Endothelial cell of umbilical vein (primary cell): Measurements from ENCODE around the gene MAPKBP1. TPM values are rescaled to one million over a fixed set of nuclear protein-coding genes. Genes with fewer than 3 reads are reported as not detected.

Source experiments
- BruUV-seq: library from RNA; stranded (reverse); fragments of 400-500 nt; replicated peaks from 2 replicates; lab custom pipeline; 2021; lab: Mats Ljungman, UMichigan
- CTCF ChIA-PET: fragments of 300-600, 350-600 bp; sonication (Branson Sonifier 250); formaldehyde crosslinking; loops from one replicate; lab custom pipeline; 2021; ENCODE audit warnings: antibody characterized with exemption, inconsistent platforms; lab: Charles Lee
- POLR2A ChIA-PET: fragments of 300-600, 350-600 bp; sonication (Branson Sonifier 250); formaldehyde crosslinking; loops from one replicate; lab custom pipeline; 2021; ENCODE audit warnings: antibody characterized with exemption, inconsistent platforms; lab: Charles Lee
- DNase-seq: peaks from one replicate; pipeline ENCODE4 v3.0.0-alpha.2; 2011; ENCODE audit warnings: low read depth, low spot score
- FAIRE-seq: peaks from 2 replicates; lab custom pipeline; 2011; peaks lifted over from hg19 to GRCh38; lab: Jason Lieb, UNC
- H2AFZ ChIP-seq: 2 replicates; pipeline ENCODE4 v1.6.0; 2012; ENCODE audit warnings: low read depth, low read length, control low read depth, inconsistent platforms
- H3K27ac ChIP-seq: 2 replicates; pipeline ENCODE4 v1.5.1; 2011; ENCODE audit warnings: low read depth, mild to moderate bottlenecking, control low read depth, low read length, moderate library complexity; ENCODE audit not compliant: insufficient read depth
- H3K27me3 ChIP-seq, 2 experiments: 2 replicates each; pipeline versions ENCODE4 v1.6.0 to v1.6.1; 2011; ENCODE audit warnings: low read length in 2 of 2, mixed read lengths in 1 of 2; ENCODE audit not compliant: control insufficient read depth in 2 of 2, insufficient read depth in 2 of 2
- H3K36me3 ChIP-seq, 2 experiments: 2 replicates in 1 of 2; 3 replicates in 1 of 2; pipeline ENCODE4 v1.5.1; 2011; ENCODE audit warnings: low read length in 2 of 2, mild to moderate bottlenecking in 1 of 2, moderate library complexity in 1 of 2; ENCODE audit not compliant: control insufficient read depth in 2 of 2, insufficient read depth in 2 of 2; ENCODE audit errors: extremely low read depth in 1 of 2
- H3K4me1 ChIP-seq: 3 replicates; pipeline ENCODE4 v1.5.1; 2011; ENCODE audit warnings: mild to moderate bottlenecking, low read length; ENCODE audit not compliant: control insufficient read depth, insufficient read depth; ENCODE audit errors: extremely low read depth
- H3K4me2 ChIP-seq: 2 replicates; pipeline ENCODE4 v1.6.1; 2011; ENCODE audit warnings: low read length, control low read depth, mixed read lengths; ENCODE audit not compliant: insufficient read depth
- H3K4me3 ChIP-seq, 3 experiments: fragments of 200-600 bp in 1 of 3; sonication (generic), shearing (Covaris generic) in 1 of 3; replicated peaks in 1 of 3; 2 replicates each; pipeline ENCODE4 v1.5.1; 2011 to 2016; ENCODE audit warnings: control low read depth in 3 of 3, low read length in 3 of 3, mild to moderate bottlenecking in 2 of 3, inconsistent platforms in 1 of 3, low read depth in 1 of 3, moderate library complexity in 1 of 3; ENCODE audit not compliant: insufficient read depth in 1 of 3
- H3K79me2 ChIP-seq: 2 replicates; pipeline ENCODE4 v1.6.0; 2012; ENCODE audit warnings: low read length, inconsistent platforms; ENCODE audit not compliant: control insufficient read depth, insufficient read depth
- H3K9ac ChIP-seq: replicated peaks from 2 replicates; pipeline ENCODE3; 2011; ENCODE audit warnings: low read length, control low read depth; ENCODE audit not compliant: insufficient read depth; ENCODE audit errors: extremely low read depth
- H3K9me1 ChIP-seq: replicated peaks from 3 replicates; pipeline ENCODE4 v1.6.0; 2011; ENCODE audit warnings: mild to moderate bottlenecking, low read length; ENCODE audit not compliant: control insufficient read depth, insufficient read depth; ENCODE audit errors: extremely low read depth
- H3K9me3 ChIP-seq: replicated peaks from 2 replicates; pipeline ENCODE4 v1.5.1; 2012; ENCODE audit warnings: low read length, inconsistent platforms; ENCODE audit not compliant: control insufficient read depth, insufficient read depth
- H4K20me1 ChIP-seq: replicated peaks from 2 replicates; pipeline ENCODE3; 2011; ENCODE audit warnings: mild to moderate bottlenecking, low read length; ENCODE audit not compliant: control insufficient read depth, insufficient read depth; ENCODE audit errors: extremely low read depth
- EZH2 ChIP-seq: IDR thresholded peaks from 2 replicates; pipeline ENCODE4 v1.6.1; 2012; ENCODE audit warnings: borderline replicate concordance, low read depth, mild to moderate bottlenecking, moderate library complexity, low read length, inconsistent platforms; ENCODE audit not compliant: severe bottlenecking
- FOS ChIP-seq: IDR thresholded peaks from 2 replicates; pipeline ENCODE4 v1.6.1; 2011; ENCODE audit warnings: mild to moderate bottlenecking, low read length, moderate library complexity, borderline replicate concordance; ENCODE audit not compliant: insufficient read depth
- GATA2 ChIP-seq: IDR thresholded peaks from 2 replicates; pipeline ENCODE4 v1.7.0; 2011; ENCODE audit warnings: low read depth, mild to moderate bottlenecking, moderate library complexity, mixed read lengths, low read length; ENCODE audit not compliant: insufficient read length, insufficient read depth
- MYC ChIP-seq: IDR thresholded peaks from one replicate; pipeline ENCODE4 v1.6.1; 2011; ENCODE audit warnings: mild to moderate bottlenecking, low read depth, low read length
- POLR2A ChIP-seq: IDR thresholded peaks from 2 replicates; pipeline ENCODE4 v1.6.1; 2012; ENCODE audit warnings: low read depth, mild to moderate bottlenecking, control low read depth, low read length
- POLR2AphosphoS5 ChIP-seq: IDR thresholded peaks from 2 replicates; pipeline ENCODE4 v1.6.1; 2012; ENCODE audit warnings: low read depth, mild to moderate bottlenecking, control low read depth, low read length, moderate library complexity; ENCODE audit not compliant: insufficient read depth
- dilution Hi-C: fragments of 300-500 bp; cut with MboI; formaldehyde crosslinking; loops from one replicate; pipeline ENCODE4 v1.15.0; 2019; ENCODE audit warnings: low sequenced_read_pairs; ENCODE audit not compliant: extremely low pct_ligation_motif_present
- intact Hi-C: fragments of 100-400 bp; cut with micrococcal nuclease; formaldehyde crosslinking; loops from one replicate; pipeline ENCODE4 v1.10.0; 2022
- polyA plus RNA-seq, 4 experiments: library from polyadenylated mRNA; depleted of rRNA in 3 of 4; stranded (reverse) in 3 of 4; unstranded in 1 of 4; fragments of >200 nt; gene quantifications; 2 replicates each; pipeline versions ENCODE4 v1.2.1 to v1.2.3, GENCODE V29; 2011 to 2012; ENCODE audit warnings: missing spikeins in 1 of 4
- total RNA-seq: library from RNA; stranded (reverse); gene quantifications from 2 replicates; pipeline ENCODE4 v1.2.3, GENCODE V29; 2021
- TF ChIP-seq, protein P1 (sequence below), 2 donors: IDR thresholded peaks; 1 replicate in 1 of 2; 2 replicates in 1 of 2; pipeline ENCODE4 v1.5.1; 2011; ENCODE audit warnings: low read length in 2 of 2, mild to moderate bottlenecking in 2 of 2, moderate library complexity in 2 of 2, control low read depth in 1 of 2, inconsistent platforms in 1 of 2, low read depth in 1 of 2; ENCODE audit not compliant: insufficient read depth in 1 of 2; ENCODE audit errors: extremely low read depth in 1 of 2
- TF ChIP-seq, protein P2 (sequence below): IDR thresholded peaks from 2 replicates; pipeline ENCODE4 v1.6.1; 2011; ENCODE audit not compliant: insufficient read depth, insufficient read length

Gene MAPKBP1
- total and polyA plus RNA-seq, 2 donors (not counting 3 experiments of a cell fraction or from before 2014, with no cell fraction given), result 12.3 to 55.8 TPM

DNA sequence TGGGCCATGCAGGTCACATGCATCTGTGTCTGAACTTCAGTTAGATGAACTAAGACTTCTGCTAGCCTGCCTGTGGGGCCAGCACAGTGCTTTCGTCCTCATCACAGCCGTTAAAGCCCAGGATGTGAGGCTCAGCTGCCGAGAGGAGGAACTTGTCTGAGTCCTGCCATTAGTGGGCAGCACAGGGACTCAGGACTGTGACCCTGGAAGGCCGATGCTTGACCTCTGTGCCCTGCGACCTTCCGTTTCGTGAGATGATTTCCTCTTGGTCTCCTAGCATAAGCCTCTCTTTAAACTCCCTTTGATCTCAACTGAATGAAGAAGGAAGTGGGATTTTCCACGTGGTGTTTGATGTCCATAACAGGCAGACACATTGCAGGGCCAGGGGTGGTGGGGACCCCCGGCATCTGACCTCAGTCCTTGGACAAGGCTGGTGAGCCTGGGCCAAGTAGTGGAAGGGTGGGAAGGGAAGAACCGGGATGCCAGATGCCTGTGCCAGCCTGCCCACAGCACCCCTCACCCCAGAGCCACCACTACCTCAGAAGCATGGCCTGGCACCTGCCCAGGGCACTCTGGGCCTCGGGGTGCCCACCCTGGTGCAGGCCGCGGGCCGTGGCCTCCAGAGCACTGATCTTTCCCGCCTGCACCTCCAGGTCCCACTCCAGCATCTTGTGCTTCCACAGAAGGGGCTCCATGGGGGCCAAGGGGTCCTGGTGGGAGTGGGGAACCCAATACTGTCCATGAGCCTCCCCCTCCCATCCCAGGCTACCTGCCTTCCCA, 86.0 kb downstream of the MAPKBP1 start:
- no peaks in the 10 kb centered on the region for H4K20me1 ChIP-seq
- H3K9me1 ChIP-seq, result no peaks in the 10 kb centered on the region
- no peak overlapping the region for H3K4me2 ChIP-seq
- no peak overlapping the region for H3K4me3 ChIP-seq
- no peaks in the 10 kb centered on the region for H3K4me1 ChIP-seq
- no peaks in the 10 kb centered on the region for H3K79me2 ChIP-seq
- ChIA-PET POLR2A (no interaction called here), CTCF (interaction anchor here (1.8 kb wide), 1 partner anchor 44 kb away, joined by 6 read pairs; no protein-coding TSS in a partner anchor)
- no peaks in the 10 kb centered on the region for H3K27me3 ChIP-seq
- dilution Hi-C loops, result no loop called here
- peaks cover 8 to 40% of the 10 kb centered on the region in 2 experiments for H3K36me3 ChIP-seq
- H3K9ac ChIP-seq, result no peak overlapping the region
- BruUV-seq, result no TSS peak
- FAIRE-seq, result no peak
- no peak overlapping the region for H3K27ac ChIP-seq
- no peak for DNase-seq
- H3K9me3 ChIP-seq, result no peaks in the 10 kb centered on the region
- TF ChIP-seq POLR2A, result no peak
- TF ChIP-seq, protein P1, sequence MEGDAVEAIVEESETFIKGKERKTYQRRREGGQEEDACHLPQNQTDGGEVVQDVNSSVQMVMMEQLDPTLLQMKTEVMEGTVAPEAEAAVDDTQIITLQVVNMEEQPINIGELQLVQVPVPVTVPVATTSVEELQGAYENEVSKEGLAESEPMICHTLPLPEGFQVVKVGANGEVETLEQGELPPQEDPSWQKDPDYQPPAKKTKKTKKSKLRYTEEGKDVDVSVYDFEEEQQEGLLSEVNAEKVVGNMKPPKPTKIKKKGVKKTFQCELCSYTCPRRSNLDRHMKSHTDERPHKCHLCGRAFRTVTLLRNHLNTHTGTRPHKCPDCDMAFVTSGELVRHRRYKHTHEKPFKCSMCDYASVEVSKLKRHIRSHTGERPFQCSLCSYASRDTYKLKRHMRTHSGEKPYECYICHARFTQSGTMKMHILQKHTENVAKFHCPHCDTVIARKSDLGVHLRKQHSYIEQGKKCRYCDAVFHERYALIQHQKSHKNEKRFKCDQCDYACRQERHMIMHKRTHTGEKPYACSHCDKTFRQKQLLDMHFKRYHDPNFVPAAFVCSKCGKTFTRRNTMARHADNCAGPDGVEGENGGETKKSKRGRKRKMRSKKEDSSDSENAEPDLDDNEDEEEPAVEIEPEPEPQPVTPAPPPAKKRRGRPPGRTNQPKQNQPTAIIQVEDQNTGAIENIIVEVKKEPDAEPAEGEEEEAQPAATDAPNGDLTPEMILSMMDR (IDR thresholded peaks at IDR 0.05; ENCODE audit: extremely low read depth in 1 of 2, insufficient read depth in 1 of 2, low read depth in 1 of 2, low read length in 2 of 2), result peak in 1 of 2 donors; percentile 6
- intact Hi-C loops, result no loop called here
- H2AFZ ChIP-seq, result no peak overlapping the region

DNA sequence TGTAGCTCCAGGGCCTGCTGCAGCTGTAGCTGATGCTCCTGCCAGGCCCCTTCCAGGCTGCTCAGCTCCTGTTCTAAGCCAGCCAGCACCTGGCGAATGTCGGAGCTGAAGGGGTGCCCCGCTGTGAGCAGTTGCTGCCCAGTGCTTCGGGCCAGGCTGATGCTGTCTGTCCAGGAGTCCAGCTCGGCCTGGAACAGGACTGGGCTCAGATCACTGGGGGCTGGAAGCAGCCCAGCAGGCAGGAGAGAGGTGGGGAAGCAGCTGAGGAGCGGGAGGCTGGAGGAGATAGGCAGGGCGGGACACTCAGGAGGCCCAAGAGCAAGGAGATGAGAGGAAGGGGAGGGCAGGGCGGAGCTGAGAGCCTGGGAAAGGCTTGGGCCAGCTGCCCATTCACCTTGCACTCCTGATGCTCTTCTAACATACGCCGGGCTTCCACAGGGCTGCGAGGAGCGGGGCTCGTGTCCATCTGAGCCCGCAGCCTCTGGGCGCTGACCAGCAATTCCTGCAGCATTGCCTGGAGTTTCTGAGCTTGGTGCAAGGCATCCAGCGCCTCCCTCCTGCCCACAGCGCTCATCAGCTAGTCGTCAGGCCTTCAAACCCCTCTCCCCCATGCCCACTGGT, 87.6 kb downstream of the MAPKBP1 start:
- Histone ChIP-seq H3K9ac (no peak overlapping the region), H4K20me1 (no peaks in the 10 kb centered on the region), H3K4me2 (no peak overlapping the region), H2AFZ (no peak overlapping the region), H3K27me3 (no peaks in the 10 kb centered on the region), H3K36me3 (peaks cover 8 to 34% of the 10 kb centered on the region in 2 experiments), H3K9me3 (no peaks in the 10 kb centered on the region), H3K79me2 (no peaks in the 10 kb centered on the region), H3K4me3 (no peak overlapping the region), H3K27ac (no peak overlapping the region), H3K4me1 (no peaks in the 10 kb centered on the region), H3K9me1 (no peaks in the 10 kb centered on the region)
- TSS peak; percentile 37 for BruUV-seq
- no peak for FAIRE-seq
- no peak for DNase-seq
- intact Hi-C loops (no loop called here), dilution Hi-C loops (no loop called here)
- CTCF ChIA-PET, result interaction anchor here (1.8 kb wide), 1 partner anchor 43 kb away, joined by 6 read pairs; no protein-coding TSS in a partner anchor
- TF ChIP-seq EZH2 (no peak), POLR2A (no peak), GATA2 (no peak), FOS (no peak), MYC (no peak), POLR2AphosphoS5 (no peak)
- TF ChIP-seq, protein P2, sequence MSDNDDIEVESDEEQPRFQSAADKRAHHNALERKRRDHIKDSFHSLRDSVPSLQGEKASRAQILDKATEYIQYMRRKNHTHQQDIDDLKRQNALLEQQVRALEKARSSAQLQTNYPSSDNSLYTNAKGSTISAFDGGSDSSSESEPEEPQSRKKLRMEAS, result no peak
- TF ChIP-seq, protein P1 (IDR thresholded peaks at IDR 0.05; ENCODE audit: extremely low read depth in 1 of 2, insufficient read depth in 1 of 2, low read depth in 1 of 2, low read length in 2 of 2), result no peak
- POLR2A ChIA-PET, result no interaction called here
